ENCODE results near the gene CABS1. TPM values are rescaled to one million over a fixed set of nuclear protein-coding genes. Genes with fewer than 3 reads are reported as not detected.

The CABS1 gene
- polyA plus RNA-seq, 2 of the 4 experiments (the other 2 are of a cell fraction) = not detected

DNA sequence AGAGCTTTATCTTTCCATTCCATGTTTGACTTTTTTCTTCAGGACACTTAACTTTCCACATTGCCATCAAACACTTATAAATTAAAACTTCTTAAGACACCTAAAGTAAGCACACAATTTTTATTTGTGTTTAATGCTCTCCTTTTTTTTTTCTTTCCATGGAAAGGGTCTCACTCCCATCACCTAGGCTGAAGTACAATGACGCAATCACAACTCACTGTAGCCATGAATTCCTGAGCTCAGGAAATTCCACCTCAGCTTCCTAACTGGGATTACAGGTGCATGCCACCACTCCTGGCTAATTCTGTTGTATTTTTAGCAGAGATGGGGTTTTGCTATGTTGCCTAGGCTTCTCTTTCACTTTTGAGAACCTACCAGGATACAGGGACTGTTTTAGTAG, 33.0 kb downstream of the CABS1 start (continued):
- TF ChIP-seq, protein P1, sequence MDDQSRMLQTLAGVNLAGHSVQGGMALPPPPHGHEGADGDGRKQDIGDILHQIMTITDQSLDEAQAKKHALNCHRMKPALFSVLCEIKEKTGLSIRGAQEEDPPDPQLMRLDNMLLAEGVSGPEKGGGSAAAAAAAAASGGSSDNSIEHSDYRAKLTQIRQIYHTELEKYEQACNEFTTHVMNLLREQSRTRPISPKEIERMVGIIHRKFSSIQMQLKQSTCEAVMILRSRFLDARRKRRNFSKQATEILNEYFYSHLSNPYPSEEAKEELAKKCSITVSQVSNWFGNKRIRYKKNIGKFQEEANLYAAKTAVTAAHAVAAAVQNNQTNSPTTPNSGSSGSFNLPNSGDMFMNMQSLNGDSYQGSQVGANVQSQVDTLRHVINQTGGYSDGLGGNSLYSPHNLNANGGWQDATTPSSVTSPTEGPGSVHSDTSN (IDR thresholded peaks at IDR 0.05) = no peak

DNA sequence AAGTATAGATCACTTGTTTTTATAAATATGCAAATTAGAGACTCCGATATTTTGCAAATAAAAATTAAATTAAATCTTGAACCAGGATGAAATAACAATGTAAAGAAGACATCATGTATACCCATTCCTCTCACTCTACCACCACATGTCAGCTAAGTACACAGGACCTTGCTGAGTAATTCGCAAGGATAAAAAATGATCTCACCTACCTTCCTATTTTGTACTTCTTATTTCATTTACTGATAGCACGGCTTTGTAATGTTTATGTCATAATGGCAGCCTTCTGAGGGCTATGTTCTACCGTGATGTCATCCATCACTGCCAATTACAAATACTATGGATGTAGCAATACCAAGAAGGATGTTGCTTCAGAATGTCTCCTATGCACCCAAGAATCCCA, 37.2 kb downstream of the CABS1 start:
- no peak for TF ChIP-seq MAZ (IDR thresholded peaks at IDR 0.05; ENCODE audit: borderline replicate concordance, low read depth, low read length)
- no peak for TF ChIP-seq KDM1A (IDR thresholded peaks at IDR 0.05; ENCODE audit: low read depth)
- Histone ChIP-seq H3K4me1 (no peaks in the 10 kb centered on the region), H3K9me3 (no peaks in the 10 kb centered on the region), H3K4me2 (no peak overlapping the region), H3K4me3 (no peak overlapping the region), H3K27ac (no peak overlapping the region)
- no peak for DNase-seq (ENCODE audit: low read depth in 1 of 2, low spot score in 1 of 2)
- no peak for ATAC-seq
- FAIRE-seq = no peak
- ChIA-PET CTCF (no interaction called here), POLR2A (no interaction called here)
- 12% methylated on average over 4 of the region's 4 CpGs for WGBS (ENCODE audit: missing lambda C conversion rate)

DNA sequence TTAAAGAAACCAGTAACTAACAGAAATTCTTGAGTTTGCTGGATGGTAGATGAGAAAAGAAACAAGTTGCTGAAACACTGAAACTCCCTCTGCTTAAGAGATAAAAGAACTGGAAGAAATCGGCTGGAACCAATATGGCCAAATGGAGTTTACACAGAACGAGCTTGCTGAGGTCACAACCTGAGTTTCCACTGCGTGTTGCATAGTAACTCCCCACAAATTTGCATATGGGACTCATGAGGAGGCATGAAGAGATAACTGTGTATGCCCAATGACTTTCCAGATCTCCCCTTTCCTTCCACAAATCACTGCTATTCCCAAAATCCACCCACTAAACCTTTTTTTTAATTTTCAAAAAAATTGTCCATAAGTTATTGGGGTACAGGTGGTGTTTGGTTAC, 38.0 kb downstream of the CABS1 start:
- DNase-seq (ENCODE audit: low read depth in 1 of 2, low spot score in 1 of 2) = no peak
- TF ChIP-seq HEYL (CRISPR knock-in tag; IDR thresholded peaks at IDR 0.05) = no peak
- no peak for TF ChIP-seq RNF2 (IDR thresholded peaks at IDR 0.05; ENCODE audit: borderline replicate concordance, low read depth)
- no peak for TF ChIP-seq TFCP2L1 (CRISPR knock-in tag; IDR thresholded peaks at IDR 0.05)
- no peak for TF ChIP-seq RFX5 (IDR thresholded peaks at IDR 0.05)
- TF ChIP-seq HDAC2 (IDR thresholded peaks at IDR 0.05) = no peak
- no peak for TF ChIP-seq SREBF2 (IDR thresholded peaks at IDR 0.05)
- TF ChIP-seq, protein P1 (IDR thresholded peaks at IDR 0.05) = no peak
- no peak for TF ChIP-seq GATA3 (IDR thresholded peaks at IDR 0.05; ENCODE audit: borderline replicate concordance)
- no peak for TF ChIP-seq CHD2 (IDR thresholded peaks at IDR 0.05; ENCODE audit: low read length, partially characterized antibody)
- no peak for TF ChIP-seq PHF8 (IDR thresholded peaks at IDR 0.05; ENCODE audit: borderline replicate concordance, low read depth)
- ChIA-PET POLR2A (no interaction called here), CTCF (no interaction called here)
- no peaks in the 10 kb centered on the region for H3K9me3 ChIP-seq
- H3K27ac ChIP-seq = no peak overlapping the region
- WGBS (ENCODE audit: missing lambda C conversion rate) = 7% methylated on average over 3 of the region's 3 CpGs
- no peak for FAIRE-seq
- H3K4me2 ChIP-seq = no peak overlapping the region
- H3K4me3 ChIP-seq = no peak overlapping the region
- H3K4me1 ChIP-seq = no peaks in the 10 kb centered on the region
- ATAC-seq = no peak

DNA sequence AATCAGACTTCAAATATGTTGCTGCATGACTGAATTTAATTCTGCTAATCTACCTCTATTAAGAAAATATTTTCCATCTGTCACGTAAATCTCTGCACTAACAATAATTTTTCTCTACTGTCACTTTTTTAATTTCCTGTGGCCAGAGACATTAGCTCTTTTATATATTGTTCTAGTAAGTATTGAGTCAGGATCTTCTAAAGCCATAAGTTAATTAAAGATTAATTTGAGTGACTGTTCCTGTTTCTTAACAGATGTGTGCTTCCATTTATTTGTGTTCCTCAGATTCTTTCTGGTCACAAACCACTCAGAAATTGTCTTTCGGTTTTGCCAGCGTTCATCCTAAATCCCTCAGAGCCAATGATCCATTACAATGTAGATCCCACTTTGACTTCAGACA, 45.8 kb downstream of the CABS1 start:
- 16% methylated on average over 3 of the region's 3 CpGs for WGBS (ENCODE audit: missing lambda C conversion rate)
- Histone ChIP-seq H3K27ac (no peak overlapping the region), H3K4me1 (no peaks in the 10 kb centered on the region), H3K4me2 (no peak overlapping the region), H3K9me3 (no peaks in the 10 kb centered on the region), H3K4me3 (no peak overlapping the region)
- FAIRE-seq (no peak), ATAC-seq (no peak), DNase-seq (ENCODE audit: low read depth in 1 of 2, low spot score in 1 of 2) (no peak)
- ChIA-PET POLR2A (no interaction called here), CTCF (no interaction called here)
- TF ChIP-seq CBX8 (IDR thresholded peaks at IDR 0.05) (no peak), SREBF2 (IDR thresholded peaks at IDR 0.05) (no peak), RAD21 (conservative IDR thresholded peaks at IDR 0.05 in 1 of 2, IDR thresholded peaks at IDR 0.05 in 1 of 2) (no peak), FOSB (CRISPR knock-in tag; IDR thresholded peaks at IDR 0.05) (no peak), MAFK (IDR thresholded peaks at IDR 0.05; ENCODE audit: partially characterized antibody) (no peak), TFCP2L1 (CRISPR knock-in tag; IDR thresholded peaks at IDR 0.05) (no peak), PHF8 (IDR thresholded peaks at IDR 0.05; ENCODE audit: borderline replicate concordance, low read depth) (no peak), GATA3 (IDR thresholded peaks at IDR 0.05; ENCODE audit: borderline replicate concordance) (no peak), KDM1A (IDR thresholded peaks at IDR 0.05; ENCODE audit: low read depth) (no peak), NPAS2 (CRISPR knock-in tag; IDR thresholded peaks at IDR 0.05; ENCODE audit: borderline replicate concordance) (no peak), USF2 (IDR thresholded peaks at IDR 0.05) (no peak), SMC3 (IDR thresholded peaks at IDR 0.05) (no peak), HOXB5 (CRISPR knock-in tag; IDR thresholded peaks at IDR 0.05) (no peak), TP53 (CRISPR knock-in tag; IDR thresholded peaks at IDR 0.05) (no peak), EP300 (IDR thresholded peaks at IDR 0.05) (no peak), HDAC2 (IDR thresholded peaks at IDR 0.05) (no peak)
- TF ChIP-seq, protein P2, sequence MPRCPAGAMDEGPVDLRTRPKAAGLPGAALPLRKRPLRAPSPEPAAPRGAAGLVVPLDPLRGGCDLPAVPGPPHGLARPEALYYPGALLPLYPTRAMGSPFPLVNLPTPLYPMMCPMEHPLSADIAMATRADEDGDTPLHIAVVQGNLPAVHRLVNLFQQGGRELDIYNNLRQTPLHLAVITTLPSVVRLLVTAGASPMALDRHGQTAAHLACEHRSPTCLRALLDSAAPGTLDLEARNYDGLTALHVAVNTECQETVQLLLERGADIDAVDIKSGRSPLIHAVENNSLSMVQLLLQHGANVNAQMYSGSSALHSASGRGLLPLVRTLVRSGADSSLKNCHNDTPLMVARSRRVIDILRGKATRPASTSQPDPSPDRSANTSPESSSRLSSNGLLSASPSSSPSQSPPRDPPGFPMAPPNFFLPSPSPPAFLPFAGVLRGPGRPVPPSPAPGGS (IDR thresholded peaks at IDR 0.05) = no peak

Measured in A549 (cell line).